GM18505 (cell line): ENCODE measurements around the gene NNMT.

Source experiments
- ATAC-seq: cut with Tn5 transposase; IDR thresholded peaks from one replicate; pipeline ENCODE4 v1.9.1; 2021; ENCODE audit not compliant: unreplicated experiment
- POLR2A ChIP-seq: IDR thresholded peaks from 4 replicates; pipeline ENCODE4 v1.6.1; 2011; ENCODE audit warnings: borderline replicate concordance; ENCODE audit not compliant: insufficient read depth, insufficient read length; ENCODE audit errors: extremely low read depth

Gene NNMT

GRCh38 chr11:114298710-114299109 is 2.5 kb downstream of the NNMT start:
- no peak for ATAC-seq
- TF ChIP-seq POLR2A = no peak

GRCh38 chr11:114301088-114301487 is 4.9 kb downstream of the NNMT start:
- TF ChIP-seq POLR2A = no peak
- no peak for ATAC-seq

GRCh38 chr11:114301927-114302326 is 5.7 kb downstream of the NNMT start:
- no peak for ATAC-seq
- no peak for TF ChIP-seq POLR2A

GRCh38 chr11:114302663-114303062 is 6.5 kb downstream of the NNMT start:
- no peak for ATAC-seq
- no peak for TF ChIP-seq POLR2A

- no peak for ATAC-seq
- TF ChIP-seq POLR2A = no peak
These were observed 7.9 kb downstream of the NNMT start for GRCh38 chr11:114304065-114304464.

- ATAC-seq = no peak
- TF ChIP-seq POLR2A = no peak
These were observed 8.8 kb downstream of the NNMT start for GRCh38 chr11:114304969-114305368.

- no peak for ATAC-seq
- TF ChIP-seq POLR2A = no peak
These were observed 11.5 kb downstream of the NNMT start for GRCh38 chr11:114307524-114308203.

- ATAC-seq = no peak
- TF ChIP-seq POLR2A = no peak
These were observed 12.5 kb downstream of the NNMT start for GRCh38 chr11:114308689-114309089.

GRCh38 chr11:114309517-114309916 is 13.3 kb downstream of the NNMT start:
- no peak for TF ChIP-seq POLR2A
- ATAC-seq = no peak

- no peak for ATAC-seq
- no peak for TF ChIP-seq POLR2A
These were observed 13.9 kb downstream of the NNMT start for GRCh38 chr11:114310095-114310494.

GRCh38 chr11:114311946-114312345 is 15.7 kb downstream of the NNMT start:
- no peak for TF ChIP-seq POLR2A
- no peak for ATAC-seq

GRCh38 chr11:114314096-114314495 is 17.9 kb downstream of the NNMT start:
- TF ChIP-seq POLR2A = no peak

GRCh38 chr11:114315749-114316368 is 19.7 kb downstream of the NNMT start:
- TF ChIP-seq POLR2A = no peak

More at GRCh38 chr11:114314096-114314495, 17.9 kb downstream of the NNMT start:
- no peak for ATAC-seq

More at GRCh38 chr11:114315749-114316368, 19.7 kb downstream of the NNMT start:
- ATAC-seq = no peak
